ENCODE measurements around the gene FOXP1.

The FOXP1 gene

DNA sequence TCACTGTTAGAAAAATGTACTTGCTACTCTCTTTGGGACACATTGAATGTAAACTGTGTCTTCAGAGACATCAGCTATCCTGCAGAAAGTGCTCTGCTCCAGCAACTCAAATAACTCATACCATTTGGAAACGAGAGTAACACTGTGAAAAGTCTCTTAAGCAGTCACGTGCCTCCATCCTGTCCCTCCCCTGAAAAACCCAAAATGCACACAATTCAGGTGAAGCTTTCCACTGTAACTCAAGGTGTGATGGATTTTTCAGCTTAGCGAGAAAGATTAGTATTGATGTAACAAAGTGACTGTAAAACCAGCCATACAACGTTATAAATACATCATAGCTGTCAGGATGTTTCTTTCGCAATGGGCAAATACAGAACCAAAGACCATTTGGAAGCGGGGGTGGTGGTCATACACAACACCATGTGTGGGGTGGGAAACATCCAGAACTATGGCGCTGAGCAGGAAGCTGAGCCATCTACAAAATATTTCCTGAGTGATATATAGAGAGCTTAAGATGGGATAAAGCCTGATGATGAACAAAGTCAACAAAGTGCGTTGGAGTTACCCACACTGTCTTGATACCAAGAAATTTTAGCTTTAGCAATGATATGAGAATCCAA, 332.3 kb downstream of the FOXP1 start:
- in situ Hi-C loops (cut with MboI; ENCODE audit: low sequenced_read_pairs): no loop called here

DNA sequence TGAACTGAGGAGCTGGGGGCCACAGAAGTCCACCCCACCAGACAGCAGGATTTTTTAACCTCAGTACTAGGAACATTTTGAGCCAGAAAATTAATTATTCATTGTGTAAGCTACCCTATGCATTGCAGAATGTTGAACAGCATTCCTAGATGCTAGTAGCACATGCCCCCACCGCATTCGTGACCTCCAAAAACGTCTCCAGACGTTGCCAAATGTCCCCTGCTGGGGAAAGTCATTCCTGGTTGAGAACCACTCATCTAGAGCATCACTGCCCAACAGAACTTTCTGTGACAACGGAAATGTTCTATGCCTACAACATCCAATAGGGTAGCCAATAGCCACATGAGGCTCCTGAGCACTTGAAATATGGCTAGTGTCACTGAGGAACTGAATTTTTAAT, 333.5 kb downstream of the FOXP1 start:
- in situ Hi-C loops (cut with MboI; ENCODE audit: low sequenced_read_pairs): no loop called here

DNA sequence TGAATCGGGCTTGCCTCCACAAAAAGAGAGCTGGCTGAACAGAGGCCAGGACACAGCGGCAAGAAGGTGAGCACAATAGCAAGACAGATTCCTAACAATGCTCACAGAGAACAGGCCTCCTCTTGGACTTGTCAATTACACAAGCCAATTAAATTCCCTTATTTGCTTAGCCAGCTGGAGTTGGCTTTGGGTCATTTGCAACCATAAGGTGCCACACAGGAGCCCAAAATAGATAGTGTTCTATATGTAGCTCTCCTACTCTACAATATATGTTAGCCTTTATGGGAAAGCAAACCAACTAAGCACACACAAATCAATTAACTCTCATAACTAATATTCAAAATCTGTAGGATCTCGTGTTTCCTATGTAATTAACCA, 335.6 kb downstream of the FOXP1 start:
- in situ Hi-C loops (cut with MboI; ENCODE audit: low sequenced_read_pairs): no loop called here

- in situ Hi-C loops (cut with MboI; ENCODE audit: low sequenced_read_pairs): no loop called here
These were observed 336.1 kb downstream of the FOXP1 start for GRCh38 chr3:71247221-71247957.

- in situ Hi-C loops (cut with MboI; ENCODE audit: low sequenced_read_pairs): no loop called here
These were observed 337.3 kb downstream of the FOXP1 start for GRCh38 chr3:71245971-71246880.

GRCh38 chr3:71244826-71245488, 338.6 kb downstream of the FOXP1 start:
- in situ Hi-C loops (cut with MboI; ENCODE audit: low sequenced_read_pairs): no loop called here

DNA sequence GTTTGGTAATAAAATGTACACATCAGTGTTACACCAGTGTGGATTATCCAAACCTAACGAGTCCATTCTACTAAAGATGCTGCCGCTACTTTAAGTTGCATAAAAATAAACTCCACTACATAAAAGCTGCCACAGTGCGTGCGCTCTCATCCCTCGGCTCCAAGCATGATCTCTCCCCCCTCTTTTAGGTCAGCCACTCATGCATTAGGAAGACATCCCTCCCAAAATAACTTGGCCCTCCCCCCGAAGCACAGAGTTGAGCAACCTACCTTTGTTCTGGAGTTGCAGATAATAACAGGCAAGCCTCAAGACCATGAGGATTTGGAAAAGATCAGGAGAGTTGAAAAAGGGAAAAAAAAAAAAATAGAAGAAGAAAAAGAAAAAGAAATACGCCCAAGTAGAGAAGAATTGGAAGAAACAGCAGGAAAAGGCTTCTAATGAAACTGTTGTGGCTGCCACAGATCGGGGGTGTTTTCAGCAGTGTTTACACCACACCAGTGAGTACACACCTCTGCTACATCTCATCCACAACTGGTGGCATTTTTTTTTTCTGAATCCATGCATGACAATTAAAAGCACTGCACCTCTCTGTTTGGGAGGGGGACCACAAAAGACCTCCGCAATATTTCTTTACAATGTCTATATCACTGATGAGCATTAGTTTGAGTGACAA, 339.2 kb downstream of the FOXP1 start:
- in situ Hi-C loops (cut with MboI; ENCODE audit: low sequenced_read_pairs): no loop called here

DNA sequence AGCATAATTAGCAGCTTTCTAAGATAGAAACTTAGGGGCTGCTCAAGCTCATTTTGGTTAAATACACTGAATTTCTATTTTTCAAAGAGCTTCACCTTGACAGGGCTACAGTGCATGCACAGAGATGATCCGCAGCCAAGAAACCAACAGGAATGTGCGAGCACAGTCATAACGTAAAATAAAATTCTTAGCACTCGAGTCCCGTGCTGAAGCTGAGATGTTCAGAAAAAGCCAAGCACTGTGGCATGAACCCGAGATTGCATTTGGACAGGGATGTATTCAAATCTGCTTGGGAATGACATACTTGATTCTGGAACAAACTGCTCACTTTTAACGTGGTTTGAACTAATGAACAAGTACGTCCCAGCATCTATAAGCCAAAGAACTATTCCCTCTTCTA, 340.3 kb downstream of the FOXP1 start:
- in situ Hi-C loops (cut with MboI; ENCODE audit: low sequenced_read_pairs): no loop called here

GRCh38 chr3:71241981-71242560, 341.5 kb downstream of the FOXP1 start:
- in situ Hi-C loops (cut with MboI; ENCODE audit: low sequenced_read_pairs): no loop called here

DNA sequence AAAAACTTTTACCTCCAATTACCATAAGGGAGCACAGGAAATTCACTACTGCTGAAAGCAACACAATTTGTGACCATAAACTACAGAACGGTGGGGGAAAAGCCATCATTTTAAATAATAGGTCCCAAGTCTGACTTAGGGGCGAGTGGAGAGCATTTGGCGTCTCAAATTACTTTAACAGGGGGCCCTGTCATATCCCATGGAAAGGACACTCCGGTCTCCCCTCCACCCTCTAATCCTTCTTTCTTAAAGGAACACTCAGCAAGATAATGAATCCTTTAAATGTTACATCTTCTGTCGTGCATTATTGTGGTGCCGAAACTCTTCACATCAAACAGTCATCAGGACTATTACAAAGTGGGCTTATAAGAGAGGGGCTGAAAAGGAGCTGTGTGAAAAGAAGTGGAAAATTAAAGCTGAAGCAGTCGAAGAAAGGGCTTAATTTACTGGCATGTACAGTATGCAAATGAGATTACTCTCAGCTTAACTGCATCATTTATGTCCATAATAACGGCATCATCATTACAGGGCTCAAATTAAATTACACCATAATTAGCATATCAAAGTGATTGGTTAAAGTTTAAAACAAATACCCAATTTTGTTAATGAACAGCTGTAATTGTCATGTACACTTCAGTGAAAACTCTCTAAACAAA, 342.2 kb downstream of the FOXP1 start:
- in situ Hi-C loops (cut with MboI; ENCODE audit: low sequenced_read_pairs): no loop called here

DNA sequence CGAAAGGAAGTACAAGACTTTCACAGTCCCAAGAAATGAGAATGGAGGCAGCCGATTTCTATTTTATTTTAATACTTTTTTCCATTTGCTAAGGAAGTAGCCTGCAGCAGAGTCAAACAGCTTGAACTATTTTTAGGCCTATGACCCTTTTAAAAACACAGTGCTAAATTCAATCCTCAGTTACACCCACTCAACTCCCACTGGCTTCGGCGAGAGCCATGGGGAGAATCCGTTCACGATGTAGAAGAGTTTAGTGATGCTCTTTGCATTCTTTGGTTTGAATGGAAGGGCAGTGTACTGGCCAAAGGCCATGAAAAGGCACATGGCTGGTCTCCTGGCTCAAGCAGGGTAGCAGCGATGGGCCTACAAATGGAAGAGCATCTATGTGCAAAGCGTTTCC, 343.5 kb downstream of the FOXP1 start:
- in situ Hi-C loops (cut with MboI; ENCODE audit: low sequenced_read_pairs): no loop called here

DNA sequence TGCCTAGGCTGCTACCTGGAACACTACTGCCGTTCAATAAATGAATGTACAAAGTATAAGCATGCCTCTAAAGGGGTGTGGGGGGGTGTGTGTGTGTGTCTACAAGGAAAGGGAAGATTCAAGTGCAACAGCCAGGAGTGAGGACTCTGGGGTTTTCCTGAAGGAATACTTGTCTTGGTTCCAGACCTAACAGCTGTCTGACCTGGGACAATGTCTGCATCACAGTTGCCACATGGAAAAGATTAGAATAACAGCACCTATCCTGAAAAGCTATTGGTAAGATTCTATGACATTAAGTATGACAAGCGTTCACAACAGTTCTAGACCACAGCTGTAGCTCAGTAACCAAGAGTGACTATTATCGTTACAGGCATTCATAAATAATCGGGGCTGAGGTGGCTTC, 345.2 kb downstream of the FOXP1 start:
- in situ Hi-C loops (cut with MboI; ENCODE audit: low sequenced_read_pairs): no loop called here

- in situ Hi-C loops (cut with MboI; ENCODE audit: low sequenced_read_pairs): no loop called here
These were observed 345.9 kb downstream of the FOXP1 start for GRCh38 chr3:71237672-71238071.

DNA sequence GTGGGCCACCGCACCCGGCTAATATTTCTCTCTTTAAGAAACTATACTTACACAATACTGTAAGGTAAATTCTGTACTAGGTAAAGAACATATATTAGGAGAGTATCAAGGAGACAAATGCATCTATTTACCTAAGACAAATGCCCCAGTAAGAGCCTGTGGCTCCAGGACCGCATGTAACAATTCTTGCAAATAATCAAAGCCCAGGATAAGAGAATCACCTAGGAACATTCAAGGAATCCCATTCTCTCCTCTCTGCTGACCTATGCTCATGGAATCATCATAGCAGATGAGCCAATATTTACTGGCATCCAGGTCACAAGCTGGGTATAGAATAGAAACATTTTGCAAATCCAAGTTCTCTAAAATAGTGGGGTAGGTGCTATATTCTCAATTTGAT, 347.7 kb downstream of the FOXP1 start:
- in situ Hi-C loops (cut with MboI; ENCODE audit: low sequenced_read_pairs): no loop called here

- in situ Hi-C loops (cut with MboI; ENCODE audit: low sequenced_read_pairs): no loop called here
These were observed 350.6 kb downstream of the FOXP1 start for GRCh38 chr3:71232895-71233294.

DNA sequence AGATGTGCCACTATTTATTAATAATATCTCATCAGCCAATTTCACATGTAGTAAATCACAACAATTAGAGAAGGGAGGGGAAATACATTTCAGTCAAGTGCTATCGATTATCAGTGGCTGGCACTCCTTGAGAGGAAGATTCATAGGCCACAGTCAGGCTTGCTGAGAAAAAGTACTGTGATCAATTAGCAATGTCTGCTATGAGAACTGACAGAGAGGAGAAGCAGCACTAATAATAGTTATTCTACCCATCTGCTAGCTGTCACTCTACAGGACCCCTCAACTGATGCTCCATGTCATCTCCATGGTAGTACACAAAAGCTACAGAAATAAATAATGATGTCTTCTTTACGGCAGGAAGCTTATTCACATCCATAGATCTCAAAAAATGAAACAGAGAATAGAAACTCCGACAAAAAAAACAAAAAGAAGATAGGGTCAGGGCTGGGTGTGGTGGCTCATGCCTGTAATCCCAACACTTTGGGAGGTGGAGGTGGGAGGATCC, 351.3 kb downstream of the FOXP1 start:
- in situ Hi-C loops (cut with MboI; ENCODE audit: low sequenced_read_pairs): no loop called here

GRCh38 chr3:71231680-71232079, 351.8 kb downstream of the FOXP1 start:
- in situ Hi-C loops (cut with MboI; ENCODE audit: low sequenced_read_pairs): no loop called here

- in situ Hi-C loops (cut with MboI; ENCODE audit: low sequenced_read_pairs): no loop called here
These were observed 353.4 kb downstream of the FOXP1 start for GRCh38 chr3:71229905-71230657.
